Breast epithelium (tissue), 3 donors: ENCODE results near the gene HNRNPDL.

Experiments
- CTCF ChIP-seq, 3 donors: fragments of 450-650 bp; IDR thresholded peaks; one replicate each; pipeline ENCODE4 v1.5.1; 2016 to 2017; ENCODE audit warnings: antibody characterized with exemption in 3 of 3, mild to moderate bottlenecking in 3 of 3, moderate library complexity in 3 of 3
- POLR2AphosphoS5 ChIP-seq, 3 donors: sonication (generic); formaldehyde crosslinking; IDR thresholded peaks; one replicate each; pipeline ENCODE4 v1.6.1; 2017; ENCODE audit warnings: antibody characterized with exemption in 3 of 3

DNA sequence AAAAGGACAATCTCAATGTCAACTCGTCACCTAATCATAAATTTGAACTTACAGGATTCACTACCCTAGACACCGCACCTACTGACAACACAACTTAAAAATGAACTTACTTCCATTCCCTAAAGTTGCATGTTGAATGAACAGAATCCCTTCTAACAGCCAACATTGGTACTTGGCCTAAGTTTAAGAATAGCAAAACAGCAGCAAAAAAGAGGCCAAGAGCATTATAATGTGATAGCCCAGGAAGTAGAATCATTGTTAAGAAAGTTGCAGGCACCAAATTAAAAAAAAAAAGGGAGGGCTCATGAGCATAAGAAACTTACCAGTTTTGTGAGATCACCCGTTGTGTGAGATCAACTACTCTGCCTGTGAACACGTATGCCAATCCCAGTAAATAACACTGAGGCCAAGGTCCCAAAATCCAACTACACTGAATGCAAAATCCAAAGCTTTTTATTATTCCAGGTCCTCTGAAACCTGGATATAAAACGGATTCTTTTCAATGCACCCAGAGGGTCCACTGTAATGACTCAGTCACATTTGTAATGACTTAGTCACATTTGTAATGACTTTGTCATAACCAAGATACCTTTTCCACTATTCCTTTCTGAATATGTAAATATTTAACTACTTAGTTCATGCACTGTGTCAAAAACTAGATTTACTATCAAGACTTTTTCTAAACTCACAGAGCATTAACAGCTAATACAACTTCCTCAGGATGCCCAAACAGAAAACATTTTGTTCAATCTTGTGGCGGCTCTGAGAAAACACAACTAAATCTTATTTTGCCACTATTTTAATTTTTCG, 6.8 kb downstream of the HNRNPDL start:
- TF ChIP-seq POLR2AphosphoS5 (IDR thresholded peaks at IDR 0.05) (no peak), CTCF (IDR thresholded peaks at IDR 0.05) (no peak)
